Measurements from ENCODE around the gene KIAA1217.

KIAA1217 gene

DNA sequence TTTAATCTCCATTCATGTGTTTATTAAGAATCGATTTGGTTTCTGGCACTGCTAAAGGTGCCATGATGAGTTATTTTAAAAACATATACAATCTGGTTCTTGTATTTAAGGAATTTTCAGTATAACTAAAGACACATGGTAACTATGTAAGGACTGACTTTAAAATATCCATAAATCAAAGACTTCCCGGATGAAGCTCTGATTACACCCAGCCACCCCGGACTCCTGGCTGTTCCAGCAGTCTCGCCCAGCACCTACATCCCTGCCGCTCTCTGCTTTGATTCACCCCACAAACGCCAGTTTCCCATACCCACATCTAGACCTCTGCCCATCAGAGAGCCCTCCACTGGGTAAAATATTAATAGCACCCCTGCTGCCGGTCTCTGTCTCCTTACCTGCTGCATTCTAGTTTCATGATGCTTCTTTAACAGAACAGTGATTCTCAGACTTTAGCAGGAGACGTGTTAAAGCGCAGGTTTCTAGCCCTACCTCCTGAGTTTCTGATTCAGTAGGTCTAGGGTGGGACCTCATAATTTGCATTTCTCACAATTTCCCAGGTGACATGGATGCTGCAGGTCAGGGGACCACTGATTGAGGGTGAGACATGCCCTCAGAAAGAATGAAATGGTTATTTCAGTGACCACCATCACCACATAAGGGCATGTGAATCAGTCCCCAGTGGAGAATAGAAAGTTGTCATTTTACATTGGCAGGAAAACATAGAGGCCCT is 185.7 kb downstream of the KIAA1217 start:
- no peak overlapping the region for H3K4me3 ChIP-seq (ENCODE audit: low read depth in 1 of 2, low read length in 2 of 2)
- no peaks in the 10 kb centered on the region for H3K4me1 ChIP-seq (ENCODE audit: insufficient read depth, low read length)
- ATAC-seq (ENCODE audit: insufficient read depth, low read depth) (no peak), DNase-seq (no peak)
- no peak overlapping the region for H3K27ac ChIP-seq (ENCODE audit: low read length)
- no peaks in the 10 kb centered on the region for H3K9me3 ChIP-seq (ENCODE audit: insufficient read depth, low read length, severe bottlenecking)
- H3K27me3 ChIP-seq (ENCODE audit: insufficient read depth, low read length, poor library complexity), result no peaks in the 10 kb centered on the region
- H4K20me1 ChIP-seq (ENCODE audit: insufficient read depth, low read length), result no peaks in the 10 kb centered on the region
- no peak for TF ChIP-seq EZH2 (IDR thresholded peaks at IDR 0.05; ENCODE audit: borderline replicate concordance, low read depth, low read length, severe bottlenecking)
- TF ChIP-seq, protein P1, sequence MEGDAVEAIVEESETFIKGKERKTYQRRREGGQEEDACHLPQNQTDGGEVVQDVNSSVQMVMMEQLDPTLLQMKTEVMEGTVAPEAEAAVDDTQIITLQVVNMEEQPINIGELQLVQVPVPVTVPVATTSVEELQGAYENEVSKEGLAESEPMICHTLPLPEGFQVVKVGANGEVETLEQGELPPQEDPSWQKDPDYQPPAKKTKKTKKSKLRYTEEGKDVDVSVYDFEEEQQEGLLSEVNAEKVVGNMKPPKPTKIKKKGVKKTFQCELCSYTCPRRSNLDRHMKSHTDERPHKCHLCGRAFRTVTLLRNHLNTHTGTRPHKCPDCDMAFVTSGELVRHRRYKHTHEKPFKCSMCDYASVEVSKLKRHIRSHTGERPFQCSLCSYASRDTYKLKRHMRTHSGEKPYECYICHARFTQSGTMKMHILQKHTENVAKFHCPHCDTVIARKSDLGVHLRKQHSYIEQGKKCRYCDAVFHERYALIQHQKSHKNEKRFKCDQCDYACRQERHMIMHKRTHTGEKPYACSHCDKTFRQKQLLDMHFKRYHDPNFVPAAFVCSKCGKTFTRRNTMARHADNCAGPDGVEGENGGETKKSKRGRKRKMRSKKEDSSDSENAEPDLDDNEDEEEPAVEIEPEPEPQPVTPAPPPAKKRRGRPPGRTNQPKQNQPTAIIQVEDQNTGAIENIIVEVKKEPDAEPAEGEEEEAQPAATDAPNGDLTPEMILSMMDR (IDR thresholded peaks at IDR 0.05; ENCODE audit: borderline replicate concordance, extremely low read depth, low read length, poor library complexity, severe bottlenecking), result no peak
- no peak overlapping the region for H3K4me2 ChIP-seq (ENCODE audit: insufficient read depth, low read length)
- H3K36me3 ChIP-seq (ENCODE audit: insufficient read depth, low read length), result no peaks in the 10 kb centered on the region
- no peak overlapping the region for H3K9ac ChIP-seq (ENCODE audit: low read depth, low read length)
- H2AFZ ChIP-seq (ENCODE audit: low read depth, low read length), result no peak overlapping the region
- H3K79me2 ChIP-seq (ENCODE audit: insufficient read depth, low read length), result no peaks in the 10 kb centered on the region

DNA sequence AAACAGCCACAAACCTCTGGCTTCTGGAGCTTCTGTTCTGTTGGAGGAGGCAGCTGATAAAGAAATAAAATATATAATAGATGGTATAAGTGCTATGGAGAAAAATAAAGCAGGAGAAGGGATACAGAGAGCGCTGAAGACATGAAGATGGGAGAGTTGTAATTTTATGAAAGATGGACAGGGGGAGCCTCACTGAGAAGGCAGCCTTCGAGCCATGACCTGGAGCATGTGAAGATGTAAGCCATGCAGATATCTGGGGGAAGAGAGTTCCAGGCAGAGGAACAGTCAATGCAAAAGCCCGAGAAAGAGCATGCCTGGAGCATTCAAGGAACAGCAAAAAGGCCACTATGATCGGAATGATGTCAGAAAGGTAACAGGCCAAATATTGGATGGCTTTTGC is 187.5 kb downstream of the KIAA1217 start:
- Histone ChIP-seq H2AFZ (ENCODE audit: low read depth, low read length) (no peak overlapping the region), H3K4me3 (ENCODE audit: low read depth in 1 of 2, low read length in 2 of 2) (no peak overlapping the region), H4K20me1 (ENCODE audit: insufficient read depth, low read length) (no peaks in the 10 kb centered on the region), H3K79me2 (ENCODE audit: insufficient read depth, low read length) (no peaks in the 10 kb centered on the region), H3K36me3 (ENCODE audit: insufficient read depth, low read length) (no peaks in the 10 kb centered on the region), H3K9ac (ENCODE audit: low read depth, low read length) (no peak overlapping the region), H3K4me2 (ENCODE audit: insufficient read depth, low read length) (no peak overlapping the region), H3K4me1 (ENCODE audit: insufficient read depth, low read length) (no peaks in the 10 kb centered on the region), H3K9me3 (ENCODE audit: insufficient read depth, low read length, severe bottlenecking) (no peaks in the 10 kb centered on the region), H3K27ac (ENCODE audit: low read length) (no peak overlapping the region), H3K27me3 (ENCODE audit: insufficient read depth, low read length, poor library complexity) (no peaks in the 10 kb centered on the region)
- no peak for ATAC-seq (ENCODE audit: insufficient read depth, low read depth)
- no peak for DNase-seq
- TF ChIP-seq, protein P1 (IDR thresholded peaks at IDR 0.05; ENCODE audit: borderline replicate concordance, extremely low read depth, low read length, poor library complexity, severe bottlenecking), result no peak
- no peak for TF ChIP-seq EZH2 (IDR thresholded peaks at IDR 0.05; ENCODE audit: borderline replicate concordance, low read depth, low read length, severe bottlenecking)

DNA sequence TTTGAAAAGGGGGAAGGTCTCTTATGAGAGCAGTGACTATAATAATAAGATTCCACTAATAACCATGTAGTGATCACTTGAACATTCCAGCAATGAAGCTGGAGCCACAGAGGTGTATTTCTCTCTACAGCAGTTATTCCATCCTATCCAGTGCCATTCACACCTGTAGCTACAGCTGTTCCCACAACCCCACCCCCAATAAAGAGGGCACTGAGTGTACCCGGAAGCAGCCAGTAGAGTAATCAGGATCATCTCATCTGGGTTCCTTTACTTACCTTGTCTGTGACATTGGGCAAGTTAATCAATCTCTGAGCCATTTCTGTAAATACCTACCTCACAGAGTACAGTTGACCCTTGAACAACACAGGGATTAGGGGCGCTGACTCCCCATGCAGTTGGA is 188.7 kb downstream of the KIAA1217 start:
- no peaks in the 10 kb centered on the region for H4K20me1 ChIP-seq (ENCODE audit: insufficient read depth, low read length)

More for the DNA sequence above, 188.7 kb downstream of the KIAA1217 start:
- H3K9ac ChIP-seq (ENCODE audit: low read depth, low read length), result no peak overlapping the region
- DNase-seq (no peak), ATAC-seq (ENCODE audit: insufficient read depth, low read depth) (no peak)
- no peaks in the 10 kb centered on the region for H3K9me3 ChIP-seq (ENCODE audit: insufficient read depth, low read length, severe bottlenecking)
- H3K79me2 ChIP-seq (ENCODE audit: insufficient read depth, low read length), result no peaks in the 10 kb centered on the region
- H3K4me3 ChIP-seq (ENCODE audit: low read depth in 1 of 2, low read length in 2 of 2), result no peak overlapping the region
- H3K36me3 ChIP-seq (ENCODE audit: insufficient read depth, low read length), result no peaks in the 10 kb centered on the region
- no peak overlapping the region for H2AFZ ChIP-seq (ENCODE audit: low read depth, low read length)
- H3K27ac ChIP-seq (ENCODE audit: low read length), result no peak overlapping the region
- no peaks in the 10 kb centered on the region for H3K4me1 ChIP-seq (ENCODE audit: insufficient read depth, low read length)
- no peaks in the 10 kb centered on the region for H3K27me3 ChIP-seq (ENCODE audit: insufficient read depth, low read length, poor library complexity)
- H3K4me2 ChIP-seq (ENCODE audit: insufficient read depth, low read length), result no peak overlapping the region
- TF ChIP-seq, protein P1 (IDR thresholded peaks at IDR 0.05; ENCODE audit: borderline replicate concordance, extremely low read depth, low read length, poor library complexity, severe bottlenecking), result no peak
- no peak for TF ChIP-seq EZH2 (IDR thresholded peaks at IDR 0.05; ENCODE audit: borderline replicate concordance, low read depth, low read length, severe bottlenecking)
